NCI-H1930 (cell line): ENCODE measurements around the gene PDGFRB.

Source experiments
- DNase-seq, 2 experiments: peaks; one replicate each; lab custom pipeline; 2025; lab: John Stamatoyannopoulos, UW

The PDGFRB gene

DNA sequence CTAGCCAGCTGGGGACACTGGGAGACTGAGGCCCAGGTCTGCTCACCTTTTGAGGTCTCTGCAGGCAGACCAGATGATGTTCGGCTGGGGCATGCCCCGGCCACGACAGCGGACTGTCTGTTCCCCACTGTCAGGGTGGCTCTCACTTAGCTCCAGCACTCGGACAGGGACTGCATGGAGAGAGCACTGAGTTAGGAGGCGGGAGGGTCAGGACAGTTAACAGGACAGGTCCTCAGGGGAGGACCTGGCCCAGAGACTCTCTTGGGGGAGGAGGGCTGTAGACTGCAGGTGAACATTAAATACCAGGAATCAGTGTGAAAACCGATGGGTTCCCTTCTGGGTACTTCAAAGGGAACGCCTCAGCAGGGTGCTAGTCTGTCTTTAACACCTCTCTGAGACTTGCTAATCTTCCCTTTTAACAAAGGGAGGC lies 25.1 kb downstream of the PDGFRB start:
- DNase-seq, result no peak

DNA sequence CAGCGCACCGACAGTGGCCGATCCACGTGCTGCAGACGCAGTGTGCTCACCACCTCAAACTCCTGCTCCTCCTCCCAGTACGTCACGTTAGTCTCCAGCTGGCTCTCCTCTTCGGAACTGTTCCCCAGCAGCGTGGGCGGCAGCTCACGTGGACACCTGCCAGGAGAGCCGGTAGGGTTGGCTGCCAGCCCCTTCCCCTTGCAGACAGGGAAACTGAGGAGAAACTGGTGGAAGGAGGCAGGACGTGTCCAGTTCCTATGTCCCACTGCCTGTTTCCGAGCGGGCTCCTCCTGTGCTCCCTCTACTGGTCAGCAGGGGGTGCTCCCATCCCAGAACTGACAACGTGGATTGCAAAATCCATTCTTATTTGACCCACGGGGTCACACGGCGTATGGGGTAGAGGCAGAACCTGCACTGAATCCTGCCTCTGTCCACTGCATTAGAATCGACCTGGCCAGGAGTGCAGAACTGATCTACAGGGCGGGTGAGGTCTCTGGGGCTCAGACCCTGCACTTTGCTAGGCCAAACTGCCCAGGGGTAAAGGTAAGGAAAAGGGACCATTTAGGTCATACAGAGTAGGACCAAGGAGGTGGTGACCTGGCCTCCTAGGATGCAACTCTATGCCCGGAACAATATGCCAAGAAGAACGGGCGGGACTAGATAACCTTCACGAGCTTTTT lies 25.7 kb downstream of the PDGFRB start:
- DNase-seq, result no peak

DNA sequence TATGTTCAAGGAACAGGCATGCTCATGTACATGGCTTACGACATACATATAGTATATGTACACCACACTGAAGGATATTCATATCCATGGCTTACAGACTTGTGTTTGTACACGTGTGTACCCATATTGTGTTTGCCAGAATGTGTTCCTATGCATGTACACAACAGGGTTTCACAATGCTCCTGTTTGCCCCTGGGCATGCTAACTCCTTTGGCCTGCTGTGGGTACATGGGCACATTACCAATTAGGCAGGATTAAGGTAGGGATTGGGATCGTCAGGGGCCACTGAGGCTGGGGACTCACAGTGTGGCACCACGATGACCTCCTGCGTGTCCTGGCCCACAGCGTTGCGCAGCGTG lies 26.2 kb downstream of the PDGFRB start:
- no peak for DNase-seq

DNA sequence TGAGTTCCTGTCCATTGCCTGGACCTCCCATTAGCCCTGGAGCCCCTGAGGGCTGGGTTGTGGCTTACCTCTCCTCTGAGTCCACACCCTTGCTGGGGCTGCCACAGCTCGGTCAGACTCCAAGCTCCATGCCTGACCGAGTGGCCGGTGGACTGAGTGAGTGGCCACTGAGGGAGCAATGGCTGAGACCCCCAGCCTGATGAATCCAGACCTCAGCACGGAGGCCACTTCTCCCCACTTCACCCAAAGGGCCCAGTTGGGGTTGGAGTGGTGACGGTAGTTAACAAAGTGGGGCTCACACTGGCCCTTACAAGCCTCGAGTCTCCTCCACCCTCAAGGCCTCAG lies 28.8 kb downstream of the PDGFRB start:
- no peak for DNase-seq

DNA sequence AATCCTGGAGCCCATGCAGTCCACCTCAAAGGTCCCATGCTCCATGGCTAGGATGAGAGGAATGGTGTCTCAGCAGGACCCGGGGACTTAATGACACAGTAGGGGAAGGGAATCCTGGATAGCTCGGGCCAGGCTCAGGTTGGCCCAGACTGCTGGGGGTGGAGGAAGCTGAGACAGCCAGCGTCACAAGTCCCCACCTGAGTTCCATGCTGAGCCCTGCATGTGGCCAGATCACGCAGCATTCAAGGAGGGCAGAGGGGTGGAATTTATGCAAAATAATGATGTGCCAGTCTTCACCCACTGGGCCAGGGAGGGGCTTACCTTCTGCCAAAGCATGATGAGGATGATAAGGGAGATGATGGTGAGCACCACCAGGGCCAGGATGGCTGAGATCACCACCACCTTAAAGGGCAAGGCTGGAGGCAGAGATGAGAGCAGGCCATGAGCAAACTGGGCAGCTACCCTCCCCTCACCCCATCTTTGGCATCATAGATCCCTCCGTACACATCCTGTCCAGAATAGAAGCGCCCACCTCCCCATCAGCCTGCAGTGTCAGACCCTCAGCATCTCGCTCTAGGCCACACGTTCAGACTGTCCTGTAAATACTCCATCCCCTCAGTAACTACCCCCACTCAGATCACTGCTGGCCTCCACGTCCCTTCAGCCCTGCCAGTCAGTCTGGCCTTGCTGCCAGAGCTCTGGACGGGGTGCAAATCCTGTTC lies 29.3 kb downstream of the PDGFRB start:
- DNase-seq, result no peak

DNA sequence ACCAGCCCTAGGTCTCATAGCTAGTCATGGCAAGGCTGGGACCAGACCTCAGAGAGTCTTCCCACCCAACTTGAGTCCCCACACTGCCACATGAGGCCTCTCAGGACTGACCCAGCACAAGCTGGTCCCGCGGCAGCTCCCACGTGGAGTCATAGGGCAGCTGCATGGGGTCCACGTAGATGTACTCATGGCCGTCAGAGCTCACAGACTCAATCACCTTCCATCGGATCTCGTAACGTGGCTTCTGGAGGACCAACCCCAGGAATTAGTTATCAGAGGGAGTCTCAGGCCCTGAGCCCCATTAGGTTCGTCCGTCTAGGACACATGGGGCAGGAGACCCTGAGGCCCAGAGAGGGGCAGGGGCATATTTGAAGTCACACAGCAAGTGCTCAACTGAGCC lies 30.3 kb downstream of the PDGFRB start:
- no peak for DNase-seq

DNA sequence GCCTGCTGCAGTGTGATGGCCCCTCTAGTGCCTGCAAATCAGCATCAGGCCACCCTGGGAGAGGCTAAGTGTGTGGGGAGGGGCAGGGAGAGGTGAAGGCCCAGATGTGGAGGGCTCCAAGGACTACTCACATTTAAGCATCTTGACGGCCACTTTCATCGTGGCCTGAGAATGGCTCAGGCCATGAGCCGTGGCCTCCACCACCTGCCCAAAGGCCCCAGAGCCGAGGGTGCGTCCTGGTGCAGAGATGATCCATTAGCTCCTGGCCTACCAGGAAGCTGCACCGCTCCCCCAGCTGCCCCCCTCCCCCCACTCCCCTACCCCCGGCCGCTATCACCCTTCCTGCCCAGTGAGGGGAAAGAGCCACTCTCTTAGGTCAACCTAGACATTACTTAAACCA lies 31.0 kb downstream of the PDGFRB start:
- no peak for DNase-seq

DNA sequence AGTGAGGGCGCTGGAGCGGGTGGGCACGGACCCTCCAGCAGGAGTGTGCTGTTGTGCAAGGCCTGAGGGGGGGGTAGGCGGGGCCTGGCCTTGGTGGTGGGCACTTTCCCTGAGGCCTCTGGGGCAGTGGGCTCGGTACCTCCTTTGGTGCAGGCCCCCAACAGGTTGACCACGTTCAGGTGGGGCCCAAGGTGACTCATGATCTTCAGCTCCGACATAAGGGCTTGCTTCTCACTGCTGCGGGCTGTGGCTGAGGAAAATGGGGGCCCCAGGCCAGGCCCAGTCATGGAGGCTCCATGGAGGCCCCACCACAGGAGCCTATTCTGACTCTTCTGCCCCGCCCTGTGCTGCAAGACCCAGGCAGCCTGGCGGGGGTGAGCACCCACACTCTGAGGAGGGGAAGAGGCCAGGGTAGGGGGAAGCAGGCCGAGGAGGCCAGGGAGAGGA lies 31.5 kb downstream of the PDGFRB start:
- DNase-seq, result no peak

DNA sequence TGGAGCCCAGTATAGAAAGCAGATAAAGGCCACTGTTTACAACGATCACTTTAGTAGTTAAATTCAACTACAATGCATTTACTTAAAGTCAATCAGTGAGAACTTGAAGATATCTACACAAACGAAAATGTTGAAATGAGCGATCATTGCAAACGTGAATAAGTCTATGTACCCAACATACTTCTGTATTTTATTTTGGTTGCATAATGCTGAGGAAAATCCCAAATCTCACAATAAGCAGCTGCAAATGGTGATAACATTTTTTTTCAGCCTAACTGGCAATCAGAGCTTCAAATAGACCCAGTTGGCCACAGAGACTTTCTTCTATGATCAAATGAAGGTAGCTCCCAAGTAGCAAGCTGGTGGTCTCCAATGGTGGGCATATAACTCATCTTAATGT lies 32.1 kb downstream of the PDGFRB start:
- no peak for DNase-seq

DNA sequence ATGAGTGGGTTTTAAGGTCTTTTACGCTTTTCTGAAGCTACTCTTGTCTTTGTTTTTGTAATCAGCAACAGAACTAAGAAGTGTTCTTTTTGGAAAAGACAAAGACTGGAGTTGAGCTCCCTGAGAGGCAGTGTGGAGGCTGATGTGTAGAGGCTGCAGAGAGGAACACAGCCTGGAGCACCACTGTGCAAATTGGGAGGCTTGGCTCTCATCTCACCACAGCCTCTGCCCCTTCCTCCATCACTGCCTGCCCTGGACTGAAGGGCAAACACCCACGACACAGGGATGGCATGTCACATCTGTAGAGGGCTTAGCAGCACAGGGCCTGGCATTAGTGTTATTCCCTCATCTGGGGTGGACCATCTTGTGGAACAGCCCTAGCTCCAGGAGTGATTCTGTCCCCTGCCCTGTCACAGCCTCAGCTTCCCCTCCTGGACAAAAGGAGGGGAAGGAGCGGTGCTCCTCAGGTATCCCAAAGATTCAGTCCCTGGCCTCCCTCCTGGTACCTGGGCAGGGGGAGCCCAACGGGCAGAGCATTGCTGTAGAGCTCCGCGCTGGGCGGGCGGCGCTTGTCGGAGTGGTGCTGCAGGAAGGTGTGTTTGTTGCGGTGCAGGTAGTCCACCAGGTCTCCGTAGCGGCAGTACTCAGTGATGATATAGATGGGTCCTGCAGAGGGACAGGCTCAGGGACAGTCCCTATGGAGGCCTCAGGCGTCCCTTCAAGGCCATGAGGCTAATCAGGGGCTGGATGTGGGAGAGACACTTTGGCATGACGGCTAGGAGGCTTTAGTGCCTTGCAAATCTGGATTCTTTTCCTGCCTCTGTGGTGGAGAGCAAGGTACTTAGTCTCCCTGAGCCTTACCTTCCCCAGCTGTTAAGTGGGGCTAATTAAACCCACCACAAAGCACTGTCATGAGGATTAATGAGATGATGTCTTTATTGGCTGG lies 32.8 kb downstream of the PDGFRB start:
- no peak for DNase-seq

DNA sequence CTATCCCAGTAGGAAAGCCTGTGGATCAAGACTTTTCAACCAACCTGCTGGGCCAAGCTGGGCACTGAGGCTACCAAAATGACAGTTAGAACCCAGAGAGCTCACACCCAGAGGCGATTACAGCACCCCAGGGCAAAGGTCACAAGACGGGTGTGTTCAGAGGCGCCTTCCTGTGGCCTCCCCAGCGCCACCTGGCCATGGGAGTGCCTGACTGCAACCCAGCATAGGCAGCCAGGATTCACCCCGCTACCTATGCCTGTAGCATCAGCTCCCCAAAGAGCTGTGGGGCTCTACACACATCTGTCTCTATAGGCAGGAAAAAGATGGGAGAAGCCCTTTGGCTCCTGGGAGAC lies 33.5 kb downstream of the PDGFRB start:
- no peak for DNase-seq

DNA sequence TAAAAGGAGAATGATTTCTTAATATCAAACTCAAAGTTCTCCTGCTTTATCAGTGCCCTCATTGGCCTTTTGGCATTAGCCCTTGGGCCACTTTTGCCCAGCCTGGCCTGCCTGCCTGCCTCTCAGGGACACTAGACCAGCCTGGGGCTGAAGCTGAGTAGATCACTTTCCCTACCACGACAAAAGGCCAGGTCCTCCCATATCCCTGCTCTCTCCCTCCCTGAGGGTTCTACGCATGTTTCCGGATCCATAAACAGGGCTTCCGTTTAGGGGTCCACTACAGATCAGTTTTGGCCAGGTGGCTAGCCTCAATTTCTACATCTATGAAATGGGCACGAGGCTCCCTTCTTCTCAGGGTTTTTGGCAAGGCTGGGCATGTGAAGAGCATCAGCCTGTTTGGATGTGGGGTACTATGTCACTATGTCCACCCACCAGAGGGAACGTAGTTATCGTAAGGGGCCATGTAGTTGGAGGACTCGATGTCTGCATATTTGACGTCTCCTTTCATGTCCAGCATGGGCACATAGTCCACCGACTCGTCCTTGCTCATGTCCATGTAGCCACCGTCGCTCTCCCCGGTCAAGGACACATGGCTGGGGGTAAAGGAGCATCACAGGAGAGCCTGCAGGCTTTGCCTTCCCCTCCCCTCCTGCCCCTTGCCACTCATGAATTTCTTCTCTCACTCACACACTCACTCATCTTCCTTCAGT lies 34.0 kb downstream of the PDGFRB start:
- no peak for DNase-seq

DNA sequence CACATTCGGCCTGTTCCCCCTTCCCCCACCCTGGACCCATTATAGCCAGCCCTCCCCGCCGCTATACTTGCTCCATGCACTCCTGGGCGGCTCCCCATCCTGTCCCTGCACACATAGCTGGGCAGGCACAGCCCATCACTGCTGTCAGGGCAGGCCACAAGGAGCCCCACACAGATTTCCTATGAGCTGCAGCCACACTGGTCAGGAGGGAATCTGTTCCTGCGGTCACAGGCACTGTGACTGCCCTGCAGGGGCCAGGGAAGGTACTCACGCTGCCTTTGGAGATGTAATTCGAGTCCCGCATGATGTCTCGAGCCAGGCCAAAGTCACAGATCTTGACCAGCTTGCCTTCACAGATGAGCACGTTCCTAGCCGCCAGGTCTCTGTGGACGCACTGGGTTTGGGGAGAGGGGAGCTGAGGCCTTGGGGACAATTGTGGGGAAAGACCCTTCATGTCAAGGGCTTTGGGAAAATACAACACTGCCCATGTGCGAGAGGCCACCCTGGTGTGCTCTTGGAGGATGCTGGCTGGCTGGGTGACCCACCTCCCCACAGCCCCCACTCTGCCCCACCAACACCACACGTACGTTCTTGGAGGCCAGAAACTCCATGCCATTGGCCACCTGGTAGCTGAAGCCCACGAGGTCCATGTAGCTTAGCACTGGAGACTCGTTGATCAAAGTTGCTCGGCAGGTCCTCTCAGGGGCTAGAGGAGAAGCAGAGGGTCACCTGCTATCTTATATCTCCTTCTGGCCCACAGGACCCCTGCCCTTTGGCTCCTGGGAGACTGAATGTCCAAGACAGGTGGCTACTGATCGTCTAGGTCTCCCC lies 34.8 kb downstream of the PDGFRB start:
- no peak for DNase-seq

DNA sequence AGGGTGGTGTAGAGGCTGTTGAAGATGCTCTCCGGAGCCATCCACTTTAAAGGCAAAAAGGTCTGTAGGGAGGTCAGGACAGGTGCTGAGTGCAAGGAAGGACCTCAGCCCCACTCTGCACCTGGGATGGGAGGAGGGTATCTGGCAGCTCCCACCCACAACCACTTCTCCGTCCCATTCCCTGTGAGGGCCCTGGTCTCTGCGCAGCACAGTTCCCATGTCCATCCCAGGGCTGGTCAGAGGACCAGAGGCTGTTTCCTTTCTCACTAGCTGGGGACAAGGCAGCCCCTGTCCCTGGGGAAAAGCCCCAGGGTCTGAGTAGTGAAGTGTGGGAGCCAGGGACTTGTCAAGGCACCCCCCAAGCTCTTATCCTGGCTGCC lies 35.6 kb downstream of the PDGFRB start:
- no peak for DNase-seq

DNA sequence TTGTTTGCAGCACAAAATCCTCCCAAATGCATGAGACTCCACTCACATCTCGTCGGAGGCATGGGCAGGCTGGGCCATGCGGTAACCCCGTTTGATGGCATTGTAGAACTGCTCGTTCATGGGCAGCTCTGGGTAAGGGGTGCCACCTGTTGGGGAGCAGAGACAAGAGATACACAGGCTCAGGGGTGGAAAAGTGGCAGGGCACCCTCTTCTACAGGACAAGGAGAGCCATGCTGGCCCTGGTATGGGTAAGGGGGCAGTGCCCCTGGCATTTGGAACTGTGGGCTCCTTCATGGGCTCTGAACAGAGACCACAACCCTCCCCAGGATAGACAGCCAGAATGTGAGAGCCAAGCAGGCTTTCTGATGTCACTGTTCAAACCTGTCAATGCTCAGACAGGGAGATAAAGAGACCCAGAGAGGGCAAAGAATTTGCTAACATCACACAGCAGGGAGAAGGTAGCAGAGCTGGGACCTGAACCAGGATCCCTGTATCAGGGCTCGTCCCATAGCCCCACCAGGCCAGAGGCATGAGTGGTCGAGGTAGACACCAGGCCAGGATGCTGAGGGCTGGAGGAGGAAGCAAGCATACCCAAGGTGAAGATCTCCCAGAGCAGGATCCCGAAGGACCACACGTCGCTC lies 36.1 kb downstream of the PDGFRB start:
- no peak for DNase-seq

DNA sequence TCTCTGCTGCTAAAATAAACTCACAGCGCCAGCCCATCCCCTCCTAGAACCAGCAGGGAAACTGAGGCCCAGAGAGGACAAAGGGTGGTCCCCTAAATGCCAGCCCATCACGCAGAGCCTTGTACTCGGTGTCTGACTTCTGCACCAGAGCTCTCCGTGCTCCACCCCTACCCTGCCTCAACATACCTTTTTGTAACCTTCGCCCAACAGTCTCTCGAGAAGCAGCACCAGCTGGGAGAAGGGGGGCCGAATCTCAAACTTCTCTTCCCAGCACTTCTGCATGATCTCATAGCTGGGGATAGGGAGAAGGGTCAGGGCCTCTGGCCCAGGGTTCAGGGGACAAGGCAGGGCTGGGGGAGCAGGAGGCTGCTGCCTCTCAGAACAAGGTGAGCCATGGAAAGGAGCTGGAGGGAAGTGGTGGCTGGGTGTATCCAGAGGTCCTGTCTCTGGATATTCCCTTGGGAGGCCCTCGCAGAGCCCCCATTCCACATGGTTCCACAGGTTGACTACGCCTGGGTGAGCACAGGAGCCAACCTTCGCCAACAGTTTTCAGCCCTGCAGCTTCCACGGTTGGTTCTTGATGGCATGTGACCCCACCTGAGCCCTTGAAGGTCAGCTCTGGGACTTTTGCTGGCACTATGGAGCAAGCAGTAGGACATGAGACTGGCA lies 37.0 kb downstream of the PDGFRB start:
- no peak for DNase-seq

DNA sequence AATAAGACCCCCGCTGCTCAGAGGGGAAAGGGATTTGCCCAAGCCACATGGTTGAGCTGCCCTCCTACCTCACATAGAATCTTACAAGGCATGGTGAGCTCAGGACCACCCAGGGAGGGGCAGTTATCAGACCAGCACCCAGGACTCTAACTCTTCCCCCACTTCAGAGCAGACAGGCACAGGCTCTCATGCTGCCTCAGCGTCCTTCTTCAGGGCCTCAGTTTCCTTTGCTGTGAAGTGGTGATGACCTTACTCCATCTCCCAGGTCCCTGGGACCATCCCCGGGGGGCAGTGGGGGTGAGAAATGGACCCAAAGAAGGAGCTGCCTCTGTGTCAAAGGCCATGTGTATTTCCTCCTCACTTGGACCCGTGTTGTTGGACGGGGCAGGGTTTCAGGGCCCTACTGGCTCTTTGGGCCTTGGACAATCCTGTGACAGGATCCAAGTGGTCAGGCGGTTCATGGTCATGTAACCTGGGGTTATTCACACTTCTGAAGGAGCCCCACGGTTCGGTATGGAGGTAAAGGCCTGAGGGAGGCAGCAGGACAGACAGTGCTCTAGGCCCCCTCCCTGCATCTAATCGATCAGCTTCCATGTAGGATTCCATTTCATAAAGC lies 37.6 kb downstream of the PDGFRB start:
- DNase-seq, result no peak

DNA sequence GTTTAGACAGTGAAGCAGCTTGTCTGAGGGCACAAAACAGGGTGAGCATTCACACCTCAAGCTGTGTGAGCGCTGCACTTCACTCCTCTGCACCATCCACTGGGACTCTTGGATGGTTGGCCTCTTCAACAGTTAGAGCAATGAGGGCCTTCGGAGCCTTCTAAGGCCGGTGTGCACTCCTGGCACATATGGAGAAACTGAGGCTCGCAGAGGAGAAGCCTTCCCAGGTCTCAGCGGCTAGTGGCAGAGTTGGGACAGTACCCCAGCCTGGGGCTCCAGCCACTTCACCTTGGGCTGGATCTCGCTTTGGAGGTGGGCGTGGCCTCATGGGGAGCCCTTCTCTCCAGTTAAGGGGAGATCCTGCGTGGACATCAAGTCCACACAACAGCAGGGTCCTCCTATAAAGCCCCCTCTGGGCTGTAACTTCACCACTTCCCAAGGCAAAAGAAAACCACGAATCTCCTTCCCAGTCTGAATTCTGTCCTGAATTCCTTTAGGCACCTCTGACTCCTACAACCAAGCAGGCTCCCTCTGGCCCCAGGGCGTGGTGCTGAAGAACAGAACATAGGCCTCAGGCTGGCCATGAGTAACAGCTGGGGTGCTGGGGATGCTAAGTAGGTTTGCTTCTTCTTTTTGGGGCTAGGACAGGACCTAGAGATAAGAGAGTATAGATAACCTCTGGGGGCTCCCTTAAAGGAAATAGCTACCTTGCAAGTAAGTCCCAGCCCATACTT lies 38.8 kb downstream of the PDGFRB start:
- DNase-seq, result no peak

DNA sequence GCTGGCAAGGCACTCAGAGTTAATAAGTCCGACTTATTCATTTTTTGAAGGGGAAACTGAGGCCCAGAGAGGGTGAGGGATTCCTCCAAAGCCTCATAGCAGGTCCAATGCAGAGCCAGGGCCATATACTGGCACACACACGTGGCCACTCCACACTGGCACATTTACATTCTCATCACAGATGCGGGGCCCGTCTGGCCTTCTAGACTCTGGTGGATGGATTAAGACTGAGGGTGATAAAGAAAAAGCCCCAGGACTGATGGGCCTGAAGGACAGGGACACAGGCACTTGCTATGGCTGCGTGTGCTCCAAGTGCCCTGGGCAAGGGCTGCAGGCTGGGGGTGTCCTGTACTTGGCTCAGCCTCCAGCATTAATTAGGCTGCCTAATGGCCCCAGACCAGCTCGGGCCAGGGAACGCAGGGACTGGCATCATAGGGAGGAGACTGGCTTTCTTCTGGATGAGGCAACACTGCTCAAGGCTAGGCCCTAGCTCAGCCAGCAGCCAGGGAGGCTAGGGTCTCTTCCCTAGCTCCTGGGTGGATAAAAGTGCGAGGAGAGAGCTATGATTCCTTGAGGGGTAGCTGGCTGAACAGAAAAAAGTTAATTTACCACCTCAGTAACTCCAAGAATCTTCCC lies 40.8 kb downstream of the PDGFRB start:
- no peak for DNase-seq
